Measurements from ENCODE around the gene CHST7.

CHST7 gene

GRCh38 chrX:46572340-46572936, 1.1 kb upstream of the CHST7 start:
- DNase-seq (ENCODE audit: low read depth in 3 of 3, low spot score in 1 of 3), result no peak

- DNase-seq (ENCODE audit: low read depth in 3 of 3, low spot score in 1 of 3), result peak in 1 of 3 donors; percentile 45
Observed at GRCh38 chrX:46573892-46574773, 568 bp downstream of the CHST7 start.

- peak in 1 of 3 donors; percentile 24 for DNase-seq (ENCODE audit: low read depth in 3 of 3, low spot score in 1 of 3)
Observed at GRCh38 chrX:46574774-46575381, 1.3 kb downstream of the CHST7 start.

- no peak for DNase-seq (ENCODE audit: low read depth in 3 of 3, low spot score in 1 of 3)
Observed at GRCh38 chrX:46575586-46575985, 2.0 kb downstream of the CHST7 start.

- DNase-seq (ENCODE audit: low read depth in 3 of 3, low spot score in 1 of 3), result no peak
Observed at GRCh38 chrX:46575991-46576392, 2.4 kb downstream of the CHST7 start.

- no peak for DNase-seq (ENCODE audit: low read depth in 3 of 3, low spot score in 1 of 3)
Observed at GRCh38 chrX:46576458-46576857, 2.9 kb downstream of the CHST7 start.

- no peak for DNase-seq (ENCODE audit: low read depth in 3 of 3, low spot score in 1 of 3)
Observed at GRCh38 chrX:46577221-46578005, 3.8 kb downstream of the CHST7 start.

GRCh38 chrX:46579250-46579649, 5.7 kb downstream of the CHST7 start:
- DNase-seq (ENCODE audit: low read depth in 3 of 3, low spot score in 1 of 3), result no peak

- DNase-seq (ENCODE audit: low read depth in 3 of 3, low spot score in 1 of 3), result no peak
Observed at GRCh38 chrX:46580613-46581012, 7.0 kb downstream of the CHST7 start.

- no peak for DNase-seq (ENCODE audit: low read depth in 3 of 3, low spot score in 1 of 3)
Observed at GRCh38 chrX:46582325-46582724, 8.8 kb downstream of the CHST7 start.

- DNase-seq (ENCODE audit: low read depth in 3 of 3, low spot score in 1 of 3), result no peak
Observed at GRCh38 chrX:46582966-46583365, 9.4 kb downstream of the CHST7 start.

- no peak for DNase-seq (ENCODE audit: low read depth in 3 of 3, low spot score in 1 of 3)
Observed at GRCh38 chrX:46584736-46585135, 11.2 kb downstream of the CHST7 start.

GRCh38 chrX:46587158-46587557, 13.6 kb downstream of the CHST7 start:
- DNase-seq (ENCODE audit: low read depth in 3 of 3, low spot score in 1 of 3), result no peak

- no peak for DNase-seq (ENCODE audit: low read depth in 3 of 3, low spot score in 1 of 3)
Observed at GRCh38 chrX:46587753-46588171, 14.2 kb downstream of the CHST7 start.

GRCh38 chrX:46588263-46588662, 14.7 kb downstream of the CHST7 start:
- DNase-seq (ENCODE audit: low read depth in 3 of 3, low spot score in 1 of 3), result no peak

GRCh38 chrX:46589977-46590723, 16.6 kb downstream of the CHST7 start:
- DNase-seq (ENCODE audit: low read depth in 3 of 3, low spot score in 1 of 3), result no peak

GRCh38 chrX:46595084-46595483, 21.5 kb downstream of the CHST7 start:
- DNase-seq (ENCODE audit: low read depth in 3 of 3, low spot score in 1 of 3), result no peak

GRCh38 chrX:46597208-46597607, 23.6 kb downstream of the CHST7 start:
- no peak for DNase-seq (ENCODE audit: low read depth in 3 of 3, low spot score in 1 of 3)

- no peak for DNase-seq (ENCODE audit: low read depth in 3 of 3, low spot score in 1 of 3)
Observed at GRCh38 chrX:46597771-46598170, 24.2 kb downstream of the CHST7 start.

GRCh38 chrX:46599051-46599560, 25.5 kb downstream of the CHST7 start:
- DNase-seq (ENCODE audit: low read depth in 3 of 3, low spot score in 1 of 3), result no peak
